Hepatocyte (in vitro differentiated cells): ENCODE data around the gene BEST2. TPM values are rescaled to one million over a fixed set of nuclear protein-coding genes. Genes with fewer than 3 reads are reported as not detected.
A peak's percentile ranks its signal among the peaks of the same experiment; 100 is the strongest.

Source experiments
- DNase-seq: peaks from one replicate; pipeline ENCODE4 v3.0.0-alpha.2; 2016; ENCODE audit warnings: low spot score
- H2AFZ ChIP-seq: fragments of 200-600 bp; sonication (generic); 2 replicates; pipeline ENCODE4 v1.6.0; 2016; ENCODE audit warnings: antibody characterized with exemption, mild to moderate bottlenecking
- H3K27ac ChIP-seq: fragments of 200-600 bp; sonication (generic); 2 replicates; pipeline ENCODE4 v1.5.1; 2016; ENCODE audit warnings: mild to moderate bottlenecking
- H3K27me3 ChIP-seq: fragments of 200-600 bp; sonication (generic); 2 replicates; pipeline ENCODE4 v1.6.1; 2016
- H3K36me3 ChIP-seq: fragments of 200-600 bp; sonication (generic); replicated peaks from 2 replicates; pipeline ENCODE4 v1.5.1; 2016; ENCODE audit warnings: low read depth; ENCODE audit not compliant: insufficient read depth
- H3K4me1 ChIP-seq: fragments of 200-600 bp; sonication (generic); 2 replicates; pipeline ENCODE4 v1.5.1; 2016; ENCODE audit warnings: mild to moderate bottlenecking, moderate library complexity; ENCODE audit not compliant: insufficient read depth
- H3K4me2 ChIP-seq: fragments of 200-600 bp; sonication (generic); 2 replicates; pipeline ENCODE4 v1.6.0; 2016
- H3K4me3 ChIP-seq: fragments of 200-600 bp; sonication (generic); 2 replicates; pipeline ENCODE4 v1.5.1; 2016; ENCODE audit warnings: mild to moderate bottlenecking
- H3K79me2 ChIP-seq: fragments of 200-600 bp; sonication (generic); 2 replicates; pipeline ENCODE4 v1.6.0; 2017; ENCODE audit warnings: mild to moderate bottlenecking
- H3K9me2 ChIP-seq: fragments of 200-600 bp; sonication (generic); replicated peaks from 2 replicates; pipeline ENCODE4 v1.6.0; 2017; ENCODE audit warnings: mild to moderate bottlenecking; ENCODE audit not compliant: insufficient read depth
- H3K9me3 ChIP-seq: fragments of 200-600 bp; sonication (generic); 2 replicates; pipeline ENCODE4 v1.5.1; 2016; ENCODE audit warnings: low read depth, mild to moderate bottlenecking
- H4K20me1 ChIP-seq: fragments of 200-600 bp; sonication (generic); 2 replicates; pipeline ENCODE4 v1.6.0; 2016; ENCODE audit warnings: mild to moderate bottlenecking; ENCODE audit not compliant: insufficient read depth, poor library complexity, severe bottlenecking
- EZH2 ChIP-seq: fragments of 200-600 bp; sonication (generic); IDR thresholded peaks from 2 replicates; pipeline ENCODE4 v1.6.1; 2016; ENCODE audit warnings: antibody characterized with exemption, mild to moderate bottlenecking, borderline replicate concordance
- EZH2phosphoT487 ChIP-seq: fragments of 200-600 bp; sonication (generic); IDR thresholded peaks from one replicate; pipeline ENCODE4 v1.6.1; 2018; ENCODE audit warnings: antibody characterized with exemption, mild to moderate bottlenecking, low read depth, moderate library complexity; ENCODE audit not compliant: unreplicated experiment, severe bottlenecking
- WGBS: methylation state at CpG from one replicate; pipeline ENCODE4 v1.1.6; 2016; ENCODE audit warnings: low lambda C conversion rate; ENCODE audit errors: missing lambda C conversion rate; 5-methylcytosine and 5-hydroxymethylcytosine counted together
- polyA plus RNA-seq: library from polyadenylated mRNA; unstranded; fragments of >200 nt; fragmentation: Nextera tagmentation; extraction: Ambion mirVana; gene quantifications from 2 replicates; pipeline ENCODE4 v1.2.1, GENCODE V29; 2016
- total RNA-seq: library from RNA; depleted of rRNA; stranded (reverse); fragments of >200 nt; gene quantifications from 2 replicates; pipeline ENCODE4 v1.2.3, GENCODE V29; 2014
- TF ChIP-seq, protein P1 (sequence below): fragments of 200-600 bp; sonication (generic); IDR thresholded peaks from 2 replicates; pipeline ENCODE4 v1.5.1; 2016; ENCODE audit warnings: antibody characterized with exemption, mild to moderate bottlenecking; ENCODE audit not compliant: poor library complexity

BEST2 gene
- total and polyA plus RNA-seq, 2 experiments from 2014 or later, result not detected

DNA sequence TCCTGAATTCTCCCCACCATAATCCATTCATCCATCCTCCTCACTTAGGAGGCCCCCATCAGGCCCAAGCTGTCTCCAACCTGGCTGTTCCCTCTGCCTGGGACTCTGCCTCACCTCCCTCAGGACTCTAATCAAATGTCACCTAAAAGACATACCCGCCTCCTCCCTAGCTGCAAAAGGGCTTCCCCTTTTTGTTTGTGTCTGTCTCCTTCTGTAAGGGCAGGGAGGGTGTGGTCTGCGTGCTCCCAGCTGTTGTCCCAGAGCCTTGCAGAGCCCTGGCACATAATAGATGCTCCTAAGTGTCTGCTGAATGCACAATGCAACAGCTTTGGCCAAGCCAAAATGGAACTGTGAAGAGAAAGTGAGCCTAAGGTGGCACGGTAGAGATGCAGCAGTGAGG, 21.5 kb upstream of the BEST2 start:
- Histone ChIP-seq H3K27me3 (no peaks in the 10 kb centered on the region), H3K4me1 (peaks cover 10% of the 10 kb centered on the region), H3K4me2 (no peak overlapping the region), H3K36me3 (no peaks in the 10 kb centered on the region), H3K79me2 (peaks cover 44% of the 10 kb centered on the region), H3K9me3 (no peaks in the 10 kb centered on the region), H3K27ac (no peak overlapping the region), H3K9me2 (no peaks in the 10 kb centered on the region), H2AFZ (no peak overlapping the region), H4K20me1 (peaks cover 35% of the 10 kb centered on the region), H3K4me3 (no peak overlapping the region)
- DNase-seq, result no peak
- TF ChIP-seq, protein P1, sequence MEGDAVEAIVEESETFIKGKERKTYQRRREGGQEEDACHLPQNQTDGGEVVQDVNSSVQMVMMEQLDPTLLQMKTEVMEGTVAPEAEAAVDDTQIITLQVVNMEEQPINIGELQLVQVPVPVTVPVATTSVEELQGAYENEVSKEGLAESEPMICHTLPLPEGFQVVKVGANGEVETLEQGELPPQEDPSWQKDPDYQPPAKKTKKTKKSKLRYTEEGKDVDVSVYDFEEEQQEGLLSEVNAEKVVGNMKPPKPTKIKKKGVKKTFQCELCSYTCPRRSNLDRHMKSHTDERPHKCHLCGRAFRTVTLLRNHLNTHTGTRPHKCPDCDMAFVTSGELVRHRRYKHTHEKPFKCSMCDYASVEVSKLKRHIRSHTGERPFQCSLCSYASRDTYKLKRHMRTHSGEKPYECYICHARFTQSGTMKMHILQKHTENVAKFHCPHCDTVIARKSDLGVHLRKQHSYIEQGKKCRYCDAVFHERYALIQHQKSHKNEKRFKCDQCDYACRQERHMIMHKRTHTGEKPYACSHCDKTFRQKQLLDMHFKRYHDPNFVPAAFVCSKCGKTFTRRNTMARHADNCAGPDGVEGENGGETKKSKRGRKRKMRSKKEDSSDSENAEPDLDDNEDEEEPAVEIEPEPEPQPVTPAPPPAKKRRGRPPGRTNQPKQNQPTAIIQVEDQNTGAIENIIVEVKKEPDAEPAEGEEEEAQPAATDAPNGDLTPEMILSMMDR, result no peak
- TF ChIP-seq EZH2, result no peak
- no peak for TF ChIP-seq EZH2phosphoT487
- 98% methylated on average over 3 of the region's 3 CpGs for WGBS

DNA sequence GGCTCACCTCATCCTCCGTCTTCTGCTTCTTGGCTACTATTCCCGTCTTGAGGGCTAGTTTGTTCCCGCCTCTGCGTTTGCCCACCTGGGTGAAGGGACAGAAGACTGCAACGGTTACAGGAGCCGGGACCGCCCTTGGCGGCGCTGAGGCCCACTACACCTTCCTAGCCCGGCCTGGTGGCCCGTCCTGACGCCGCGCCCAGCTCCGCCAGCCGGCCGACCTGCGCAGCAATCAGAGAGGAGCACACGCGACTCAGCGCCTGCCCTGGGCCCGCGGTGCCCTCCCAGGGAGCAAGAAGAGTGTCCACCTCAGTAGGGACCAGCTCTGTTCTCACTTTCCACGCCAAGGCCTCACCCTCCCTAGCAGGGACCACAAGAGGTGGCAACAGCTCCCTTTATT, 20.3 kb upstream of the BEST2 start:
- Histone ChIP-seq H4K20me1 (peaks cover 35% of the 10 kb centered on the region), H3K9me3 (no peaks in the 10 kb centered on the region), H3K4me3 (no peak overlapping the region), H3K79me2 (peaks cover 44% of the 10 kb centered on the region), H3K9me2 (no peaks in the 10 kb centered on the region), H2AFZ (no peak overlapping the region), H3K36me3 (no peaks in the 10 kb centered on the region), H3K4me1 (peaks cover 10% of the 10 kb centered on the region), H3K27me3 (no peaks in the 10 kb centered on the region), H3K4me2 (no peak overlapping the region), H3K27ac (no peak overlapping the region)
- 97% methylated on average over 24 of the region's 24 CpGs for WGBS
- TF ChIP-seq, protein P1, result no peak
- no peak for TF ChIP-seq EZH2
- no peak for TF ChIP-seq EZH2phosphoT487
- no peak for DNase-seq

DNA sequence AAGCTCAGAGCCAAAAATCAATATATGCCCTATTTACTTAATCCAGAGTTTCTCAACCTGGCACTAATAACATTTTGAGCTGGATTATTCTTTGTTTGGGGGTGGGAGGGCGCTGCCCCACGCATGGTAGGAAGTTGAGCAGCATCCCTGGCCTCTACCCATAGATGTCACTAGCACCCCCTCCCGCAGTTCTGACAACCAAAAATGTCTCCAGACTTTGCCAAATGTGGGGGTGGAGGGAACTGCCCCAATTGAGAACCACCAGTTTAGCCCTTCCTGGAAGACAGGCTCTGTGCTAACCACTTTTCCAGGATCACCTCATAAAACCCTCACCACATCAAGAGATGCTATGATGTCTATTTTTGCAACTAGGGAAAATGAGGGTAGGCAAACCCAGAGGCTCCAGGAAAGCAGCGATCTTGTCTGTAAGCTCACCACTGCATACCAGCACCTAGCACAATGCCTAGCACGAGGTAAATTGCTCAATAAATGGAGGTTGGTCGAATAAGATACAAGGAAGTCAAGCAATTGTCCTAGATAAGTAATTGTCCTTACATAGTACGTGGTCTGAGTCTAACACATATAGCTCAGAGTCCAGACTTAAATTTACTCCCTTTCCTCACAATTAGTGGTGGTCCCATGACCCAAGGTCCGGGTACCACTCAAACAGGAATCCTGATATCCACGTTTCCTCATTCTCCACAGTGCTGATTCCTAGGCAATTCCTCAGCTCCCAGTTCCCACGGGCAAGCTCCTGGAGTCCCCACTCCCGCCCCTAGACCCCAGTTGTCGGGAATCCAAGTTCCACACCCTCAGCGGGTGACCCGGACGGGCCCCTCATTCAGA, 18.0 kb upstream of the BEST2 start:
- Histone ChIP-seq H3K4me1 (peaks cover 10% of the 10 kb centered on the region), H2AFZ (peak overlapping the region; percentile 51), H3K4me3 (peak overlapping the region; percentile 75), H3K9me3 (no peaks in the 10 kb centered on the region), H3K79me2 (peaks cover 56% of the 10 kb centered on the region), H4K20me1 (peaks cover 35% of the 10 kb centered on the region), H3K27me3 (no peaks in the 10 kb centered on the region), H3K9me2 (no peaks in the 10 kb centered on the region), H3K4me2 (peak overlapping the region; percentile 94), H3K36me3 (no peaks in the 10 kb centered on the region), H3K27ac (peak overlapping the region; percentile 98)
- peak; percentile 48 for DNase-seq
- 2% methylated on average over 12 of the region's 15 CpGs for WGBS
- TF ChIP-seq EZH2phosphoT487, result no peak
- no peak for TF ChIP-seq EZH2
- TF ChIP-seq, protein P1, result peak; percentile 36
